ENCODE results near the gene CHP1.
A peak's percentile ranks its signal among the peaks of the same experiment; 100 is the strongest.
"Not testable (repeated sequence)": the region's sequence is repeated elsewhere in the genome, so short reads cannot be mapped to it uniquely, and the experiment has no call there.

The CHP1 gene

DNA sequence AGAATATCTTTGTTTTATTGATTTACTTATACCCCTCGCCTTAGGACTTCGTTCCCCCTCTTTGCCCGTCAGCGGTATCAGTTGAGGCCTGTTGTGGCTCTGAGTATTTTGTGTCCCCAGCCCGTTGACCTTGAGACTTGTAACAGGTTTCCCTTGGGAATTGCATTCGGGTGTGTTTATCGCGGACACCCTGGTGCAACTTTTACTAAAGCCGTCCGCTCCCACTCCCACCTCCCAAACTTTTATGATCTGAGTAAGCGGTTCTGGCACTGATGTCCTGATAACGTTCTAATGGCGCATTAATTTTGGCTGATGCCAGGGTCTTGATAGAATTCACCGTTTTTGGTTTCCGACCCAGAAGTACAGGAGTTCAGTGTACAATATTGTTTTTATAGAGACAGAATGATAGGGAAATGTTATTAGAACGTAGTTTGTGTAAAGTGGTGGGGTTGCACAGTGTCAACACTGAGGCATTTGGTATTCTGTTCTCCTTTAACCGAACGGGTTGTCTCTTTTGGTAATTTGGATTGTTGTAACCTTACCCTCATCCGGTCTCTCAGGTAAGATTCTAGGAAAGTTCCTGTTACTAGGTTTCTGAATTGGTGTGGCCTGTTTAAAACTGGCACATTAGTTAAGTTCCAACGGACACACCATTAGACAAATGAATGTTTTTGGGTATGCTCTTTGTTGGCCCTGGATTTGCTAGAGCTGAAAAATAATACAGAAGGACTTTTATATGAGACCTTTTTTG is 53.5 kb downstream of the CHP1 start:
- DNase-seq, result peak in 12 of 42 donors; percentile 4 to 40 (median 22)
- intact Hi-C loops (cut with DNase I), result loop anchor here (5.0 kb wide), 1 partner anchor 167 kb away; the partner anchor contains the start of gene INO80

DNA sequence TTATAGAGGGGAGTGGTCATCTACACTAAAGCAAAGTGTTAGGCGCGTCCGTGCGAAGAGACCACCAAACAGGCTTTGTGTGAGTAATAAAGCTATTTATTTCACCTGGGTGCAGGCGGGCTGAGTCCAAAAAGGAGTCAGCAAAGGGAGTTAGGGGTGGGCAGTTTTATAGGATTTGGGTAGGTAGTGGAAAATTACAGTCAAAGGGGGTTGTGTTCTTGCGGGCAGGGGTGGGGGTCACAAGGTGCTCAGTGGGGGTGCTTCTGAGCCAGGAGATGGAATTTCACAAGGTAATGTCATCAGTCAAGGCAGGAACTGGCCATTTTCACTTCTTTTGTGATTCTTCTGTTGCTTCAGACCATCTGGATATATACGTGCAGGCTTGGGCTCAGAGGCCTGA is 54.2 kb downstream of the CHP1 start:
- DNase-seq, result no peak
- intact Hi-C loops (cut with DNase I), result no loop called here

DNA sequence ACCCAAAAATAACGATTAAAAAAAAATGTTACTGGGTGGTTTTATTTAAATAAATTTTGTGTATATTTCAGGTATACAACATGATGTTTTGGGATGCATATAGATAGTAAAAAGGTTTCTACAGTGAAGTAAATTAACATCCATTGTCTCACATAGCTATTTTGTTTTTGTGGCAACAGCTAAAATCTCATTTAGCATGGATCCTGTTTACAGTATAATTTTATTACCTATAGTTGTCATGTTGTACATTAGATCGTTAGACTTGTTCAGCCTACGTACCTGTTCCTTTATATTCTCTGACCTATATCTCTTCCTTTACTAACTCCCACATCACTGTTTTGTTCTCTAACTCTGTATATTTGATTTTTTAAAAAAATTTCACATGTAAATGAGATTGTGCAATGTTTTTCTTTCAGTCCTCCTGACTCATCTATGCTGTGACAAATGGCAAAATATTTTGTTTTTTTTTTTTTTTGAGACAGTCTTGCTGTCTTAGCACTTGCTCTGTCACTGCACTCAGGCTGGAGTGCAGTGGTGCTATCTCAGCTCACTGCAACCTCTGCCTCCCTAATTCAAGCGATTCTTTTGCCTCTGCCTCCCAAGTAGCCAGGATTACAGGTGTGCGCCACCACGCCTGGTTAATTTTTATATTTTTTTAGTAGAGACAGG is 55.7 kb downstream of the CHP1 start:
- intact Hi-C loops (cut with DNase I), result no loop called here
- DNase-seq, result no peak

DNA sequence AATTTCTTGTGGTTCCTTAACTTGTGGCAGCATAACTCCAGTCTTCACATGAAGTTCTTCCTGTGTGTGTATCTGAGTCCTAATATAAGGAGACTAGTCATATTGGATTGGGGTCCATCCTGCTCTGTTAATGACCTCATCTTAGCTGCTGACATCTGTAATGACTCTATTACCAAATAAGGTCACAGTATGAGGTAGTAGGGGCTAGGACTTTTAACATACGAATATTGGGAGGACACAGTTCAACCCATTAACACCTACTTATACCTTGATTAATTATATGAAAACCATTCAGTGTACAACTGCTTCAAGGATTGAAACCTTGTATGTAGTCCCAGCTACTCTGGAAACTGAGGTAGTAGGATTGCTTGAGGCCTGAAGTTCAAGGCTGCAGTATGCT is 57.4 kb downstream of the CHP1 start:
- DNase-seq, result no peak
- intact Hi-C loops (cut with DNase I), result no loop called here

DNA sequence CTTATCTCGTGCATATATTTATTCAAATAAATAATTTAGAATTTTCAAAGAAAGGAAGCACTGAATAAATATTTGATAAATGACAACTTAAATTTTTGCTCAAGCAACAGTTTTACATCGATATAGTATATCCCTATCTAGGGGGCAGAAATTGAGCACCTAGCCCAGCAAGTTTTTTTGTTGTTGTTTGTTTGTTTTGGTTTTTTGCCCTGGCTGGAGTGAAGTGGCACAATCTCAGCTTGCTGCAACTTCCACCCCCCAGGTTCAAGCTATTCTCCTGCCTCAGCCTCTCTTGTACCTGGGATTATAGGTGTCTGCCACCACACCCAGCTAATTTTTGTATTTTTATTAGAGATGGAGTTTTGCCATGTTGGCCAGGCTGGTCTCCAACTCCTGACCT is 58.9 kb downstream of the CHP1 start:
- intact Hi-C loops (cut with DNase I), result no loop called here
- no peak for DNase-seq

DNA sequence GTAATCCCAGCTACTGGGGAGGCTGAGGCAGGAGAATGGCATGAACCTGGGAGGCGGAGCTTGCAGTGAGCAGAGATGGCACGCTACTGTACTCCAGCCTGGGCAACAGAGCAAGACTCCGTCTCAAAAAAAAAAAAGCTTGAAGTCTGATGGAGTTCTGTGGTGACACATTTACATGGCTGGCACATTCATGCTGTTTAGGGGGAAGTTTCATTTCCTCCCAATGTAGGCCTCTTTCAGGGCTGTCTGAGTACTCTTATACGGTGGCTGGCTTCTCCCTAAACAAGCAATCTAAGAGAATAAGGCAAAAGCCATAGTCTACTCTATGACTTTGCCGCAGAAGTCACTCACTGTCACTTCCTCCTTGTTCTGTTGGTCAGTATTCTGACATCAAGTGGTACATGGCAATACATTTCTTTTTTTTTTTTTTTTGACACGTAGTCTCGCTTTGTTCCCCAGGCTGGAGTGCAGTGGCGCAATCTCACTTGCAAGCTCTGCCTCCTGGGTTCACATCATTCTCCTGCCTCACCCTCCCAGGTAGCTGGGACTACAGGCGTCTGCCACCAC is 60.1 kb downstream of the CHP1 start:
- DNase-seq, result no peak
- intact Hi-C loops (cut with DNase I), result no loop called here

DNA sequence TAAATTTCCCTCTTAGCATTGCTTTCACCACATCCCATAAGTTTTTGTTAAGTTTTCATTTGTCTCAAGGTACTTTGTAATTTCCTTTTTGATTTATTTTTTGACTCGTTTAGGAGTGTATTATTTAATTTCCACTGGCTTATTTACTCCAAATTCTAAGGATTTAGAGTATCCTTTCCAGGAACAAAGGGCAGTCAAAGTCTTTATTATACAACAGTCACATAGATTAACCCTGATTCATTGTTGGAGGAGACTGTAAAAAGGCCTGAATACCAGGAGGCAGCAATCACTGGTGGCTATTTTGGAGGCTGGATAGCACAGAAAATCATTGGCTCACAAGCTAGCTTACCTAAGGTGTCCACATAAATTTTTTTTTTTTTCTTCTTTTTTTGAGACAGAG is 61.5 kb downstream of the CHP1 start:
- no peak for DNase-seq

DNA sequence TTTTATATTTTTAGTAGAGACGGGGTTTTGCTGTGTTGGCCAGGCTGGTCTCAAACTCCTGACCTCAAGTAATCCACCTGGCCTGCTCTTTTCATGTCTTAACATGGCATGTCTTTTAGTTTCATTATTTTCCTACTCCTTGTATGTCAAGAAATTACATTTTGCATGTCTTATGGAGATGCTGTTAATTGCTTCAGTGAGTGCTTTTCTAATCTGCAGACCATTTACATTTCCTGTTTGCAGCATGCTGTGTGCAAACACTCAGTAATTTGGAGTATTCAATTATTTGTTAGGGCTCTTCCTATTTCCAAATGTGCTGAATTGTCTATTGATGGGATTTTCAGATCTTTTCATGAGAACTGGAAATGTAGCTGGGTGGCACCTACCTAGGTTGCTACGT is 70.1 kb downstream of the CHP1 start:
- intact Hi-C loops (cut with DNase I); DNase-seq: not testable (repeated sequence)

More for the DNA sequence above, 61.5 kb downstream of the CHP1 start:
- intact Hi-C loops (cut with DNase I), result no loop called here

DNA sequence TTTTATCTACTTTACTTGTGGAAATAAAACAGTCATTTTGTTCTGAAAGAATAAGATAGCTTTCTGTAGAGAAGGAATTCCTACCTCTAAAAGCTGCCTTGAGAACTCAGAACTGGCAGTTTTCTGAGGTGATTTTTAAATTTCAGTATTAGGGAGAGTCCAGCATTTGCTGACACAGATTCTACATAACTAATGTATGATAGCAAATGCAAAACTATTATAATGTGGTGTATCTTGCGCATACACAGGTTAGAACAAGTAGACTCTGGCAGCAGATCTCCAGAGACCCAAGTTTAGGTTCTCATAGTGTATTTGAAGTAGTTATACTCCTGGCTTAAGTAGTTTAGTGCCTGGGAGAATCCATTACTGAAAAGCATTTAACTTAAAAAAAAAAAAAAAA is 70.5 kb downstream of the CHP1 start:
- DNase-seq, result no peak
- intact Hi-C loops (cut with DNase I), result no loop called here

DNA sequence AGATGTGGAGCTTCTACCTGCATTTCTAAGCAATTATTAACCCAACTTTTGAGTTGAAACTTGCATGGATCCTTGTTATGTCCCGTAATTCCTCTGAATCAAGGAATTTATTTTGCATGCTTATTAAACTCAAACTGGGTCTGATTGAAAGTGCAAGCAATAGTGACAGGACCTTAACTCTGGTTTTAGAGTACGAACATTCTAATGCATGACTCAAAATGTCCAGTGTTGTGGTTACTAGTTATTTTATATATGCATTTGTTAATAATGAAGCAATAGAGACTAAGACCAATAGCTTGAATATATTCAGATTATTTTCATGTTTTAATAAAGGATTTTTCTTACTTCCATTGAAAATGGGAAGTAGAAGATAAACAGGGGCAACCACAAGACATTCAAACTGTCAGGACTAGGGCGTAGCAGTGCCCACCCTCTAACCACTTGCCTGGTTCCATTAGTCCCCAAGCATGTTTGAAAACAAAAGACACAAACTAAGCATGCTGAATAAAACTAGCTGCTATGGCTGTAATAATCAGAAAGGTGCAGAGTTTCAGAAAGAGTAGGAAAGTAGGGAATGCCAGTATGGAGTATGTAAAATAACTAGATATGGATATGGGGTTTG is 73.2 kb downstream of the CHP1 start:
- intact Hi-C loops (cut with DNase I), result no loop called here
- no peak for DNase-seq

DNA sequence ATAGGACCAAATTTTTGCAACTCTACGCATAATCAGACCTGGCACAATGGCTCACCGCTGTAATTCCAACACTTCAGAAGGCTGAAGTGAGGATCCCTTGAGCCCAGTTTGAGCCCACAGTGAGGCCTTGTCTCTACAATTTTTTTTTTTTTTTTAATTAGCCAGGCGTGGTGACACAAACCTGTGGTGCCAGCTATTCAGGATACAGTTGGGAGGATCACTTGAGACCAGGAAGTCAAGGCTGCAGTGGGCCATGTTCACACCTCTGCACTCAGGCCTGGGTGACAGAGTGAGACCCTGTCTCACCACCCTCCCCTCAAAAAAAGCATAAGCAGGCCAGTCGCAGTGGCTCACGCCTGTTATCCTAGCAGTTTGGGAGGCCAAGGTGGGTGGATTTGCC is 76.6 kb downstream of the CHP1 start:
- DNase-seq, result no peak
- intact Hi-C loops (cut with DNase I), result no loop called here

DNA sequence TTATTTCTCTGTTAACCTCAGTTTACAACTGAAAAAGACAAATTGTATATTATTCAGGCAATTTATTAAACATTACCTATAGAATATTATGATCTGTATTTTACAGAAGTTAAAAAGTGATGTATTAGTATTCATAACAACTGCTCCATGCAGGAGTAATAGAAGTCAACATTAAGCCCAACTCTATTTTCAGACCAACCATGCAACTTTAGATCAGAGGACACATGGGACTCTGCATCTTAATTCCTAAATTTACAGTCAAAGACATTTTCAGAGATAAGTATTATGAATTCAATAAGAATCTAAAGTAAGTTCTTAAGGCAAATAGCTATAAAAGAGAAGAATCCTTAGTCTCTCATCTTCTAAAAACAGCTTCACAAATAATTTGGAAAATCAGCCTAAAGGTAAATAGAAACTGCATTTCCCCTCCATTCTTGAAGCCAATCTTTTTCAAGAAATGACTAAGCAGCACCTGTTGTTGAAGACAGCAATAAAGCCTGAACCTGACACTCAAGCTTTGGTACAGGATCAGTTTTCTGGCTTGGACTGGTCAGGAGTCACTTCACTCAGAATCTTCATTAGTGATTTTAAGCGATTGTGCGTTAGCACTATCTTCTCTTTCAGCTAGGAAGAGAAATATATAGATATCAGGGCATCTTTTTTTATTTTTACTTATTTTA is 78.3 kb downstream of the CHP1 start:
- no peak for DNase-seq
- intact Hi-C loops (cut with DNase I), result no loop called here

DNA sequence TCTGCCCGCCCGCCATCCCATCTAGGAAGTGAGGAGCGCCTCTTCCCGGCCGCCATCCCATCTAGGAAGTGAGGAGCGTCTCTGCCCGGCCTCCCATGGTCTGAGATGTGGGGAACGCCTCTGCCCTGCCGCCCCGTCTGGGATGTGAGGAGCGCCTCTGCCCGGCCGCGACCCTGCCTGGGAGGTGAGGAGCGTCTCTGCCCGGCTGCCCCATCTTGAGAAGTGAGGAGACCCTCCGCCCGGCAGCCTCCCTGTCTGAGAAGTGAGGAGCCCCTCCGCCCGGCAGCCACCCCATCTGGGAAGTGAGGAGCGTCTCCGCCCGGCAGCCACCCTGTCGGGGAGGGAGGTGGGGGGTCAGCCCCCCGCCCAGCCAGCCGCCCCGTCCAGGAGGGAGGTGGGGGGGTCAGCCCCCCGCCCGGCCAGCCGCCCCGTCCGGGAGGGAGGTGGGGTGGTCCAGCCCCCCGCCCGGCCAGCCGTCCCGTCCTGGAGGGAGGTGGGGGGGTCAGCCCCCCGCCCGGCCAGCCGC is 89.8 kb downstream of the CHP1 start:
- DNase-seq; intact Hi-C loops (cut with DNase I): not testable (repeated sequence)

DNA sequence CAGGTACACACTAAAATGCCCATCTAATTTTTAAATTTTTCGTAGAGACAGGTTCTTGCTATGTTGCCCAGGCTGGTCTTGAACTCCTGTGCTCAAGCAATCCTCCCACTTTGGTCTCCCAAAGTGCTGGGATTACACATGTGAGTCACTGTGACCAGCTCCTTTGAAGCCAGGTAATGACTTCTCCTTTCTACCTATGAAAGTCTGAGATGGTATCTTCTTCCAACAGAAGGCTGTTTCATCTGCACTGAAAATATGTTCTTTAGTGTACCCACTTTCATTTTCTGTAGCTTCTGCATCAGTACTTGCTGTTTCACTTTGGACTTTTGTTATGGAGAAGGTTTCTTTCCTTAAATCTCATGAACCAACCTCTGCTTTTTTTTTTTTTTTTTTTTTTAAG is 92.5 kb downstream of the CHP1 start:
- no peak for DNase-seq
- intact Hi-C loops (cut with DNase I), result no loop called here

DNA sequence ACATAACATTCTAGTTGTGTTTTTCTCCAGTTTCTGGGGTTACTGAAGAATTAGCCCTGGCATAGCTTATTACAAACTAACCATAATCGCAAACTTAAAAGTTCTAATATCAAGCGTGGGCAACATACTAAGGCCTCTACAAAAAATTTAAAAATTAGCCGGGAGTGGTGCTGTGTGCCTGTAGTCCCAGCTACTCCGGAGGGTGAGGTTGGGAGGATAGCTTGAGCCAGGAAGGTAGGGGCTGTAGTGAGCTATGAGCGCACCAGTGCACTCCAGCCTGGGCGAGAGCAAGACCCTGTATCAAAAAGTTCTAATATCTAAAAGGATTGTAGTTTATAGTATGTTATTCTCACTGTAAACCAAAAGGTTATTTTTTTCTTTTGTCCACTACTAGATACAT is 100.2 kb downstream of the CHP1 start:
- intact Hi-C loops (cut with DNase I), result no loop called here
- DNase-seq, result no peak
